Suprapubic skin (tissue), 3 donors: ENCODE results near the gene SWAP70.

Experiments used
- CTCF ChIP-seq, 2 donors: fragments of 200-600 bp in 1 of 2; fragments of 450-650 bp in 1 of 2; sonication (generic) in 1 of 2; IDR thresholded peaks; one replicate each; pipeline ENCODE4 v1.5.1; 2016 to 2019; ENCODE audit warnings: antibody characterized with exemption in 2 of 2, mild to moderate bottlenecking in 1 of 2, moderate library complexity in 1 of 2
- EP300 ChIP-seq: sonication (generic); formaldehyde crosslinking; IDR thresholded peaks from one replicate; pipeline ENCODE4 v1.6.1; 2017; ENCODE audit warnings: antibody characterized with exemption
- POLR2A ChIP-seq, 2 donors: fragments of 450-650 bp; IDR thresholded peaks; one replicate each; pipeline ENCODE4 v1.6.1; 2017; ENCODE audit warnings: antibody characterized with exemption in 2 of 2, mild to moderate bottlenecking in 2 of 2, moderate library complexity in 2 of 2

- TF ChIP-seq CTCF (IDR thresholded peaks at IDR 0.05) (no peak), POLR2A (IDR thresholded peaks at IDR 0.05) (no peak), EP300 (no peak)
Measured at GRCh38 chr11:9775398-9775779, 111.5 kb downstream of the SWAP70 start.
